Right atrium auricular region (tissue), 2 donors: ENCODE results near the gene PCSK5. TPM values are rescaled to one million over a fixed set of nuclear protein-coding genes. Genes with fewer than 3 reads are reported as not detected.
"Not testable (repeated sequence)": the region's sequence is repeated elsewhere in the genome, so short reads cannot be mapped to it uniquely, and the experiment has no call there.

Source experiments
- DNase-seq: peaks from one replicate; pipeline ENCODE4 v3.0.0-alpha.2; 2019; ENCODE audit warnings: low spot score
- H3K27ac ChIP-seq, 2 donors: fragments of 200-600 bp; sonication (generic); 1 replicate in 1 of 2; 2 replicates in 1 of 2; pipeline ENCODE4 v1.5.1; 2016 to 2019
- H3K27me3 ChIP-seq, 2 donors: fragments of 200-600 bp; sonication (generic); one replicate each; pipeline versions ENCODE4 v1.5.1 to v1.6.0; 2017 to 2019
- H3K36me3 ChIP-seq: fragments of 200-600 bp; sonication (generic); one replicate; pipeline ENCODE4 v1.5.1; 2016
- H3K4me1 ChIP-seq, 2 donors: fragments of 200-600 bp; sonication (generic); one replicate each; pipeline versions ENCODE4 v1.5.1 to v1.6.0; 2017 to 2019
- H3K4me3 ChIP-seq, 2 donors: fragments of 200-600 bp; sonication (generic); 1 replicate in 1 of 2; 2 replicates in 1 of 2; pipeline ENCODE4 v1.5.1; 2017 to 2019; ENCODE audit warnings: mild to moderate bottlenecking in 1 of 2, moderate library complexity in 1 of 2
- H3K9me3 ChIP-seq, 2 donors: fragments of 200-600 bp; sonication (generic); one replicate each; pipeline ENCODE4 v1.5.1; 2019
- CTCF ChIP-seq, 2 donors: fragments of 200-600 bp; sonication (generic); IDR thresholded peaks; one replicate each; pipeline ENCODE4 v1.5.1; 2019; ENCODE audit warnings: antibody characterized with exemption in 2 of 2
- total RNA-seq, 2 donors: library from RNA; depleted of rRNA; stranded (reverse); fragments of >200 nt; gene quantifications; one replicate each; pipeline ENCODE4 v1.1.0, GENCODE V29; 2016

Gene PCSK5
- total RNA-seq, 2 donors from 2014 or later, result 5.3 to 6.5 TPM

GRCh38 chr9:76321195-76321828 lies 430.8 kb downstream of the PCSK5 start:
- no peaks in the 10 kb centered on the region for H3K9me3 ChIP-seq
- TF ChIP-seq CTCF (IDR thresholded peaks at IDR 0.05), result no peak
- DNase-seq, result no peak
- no peaks in the 10 kb centered on the region for H3K4me1 ChIP-seq
- no peak overlapping the region for H3K27ac ChIP-seq
- no peaks in the 10 kb centered on the region for H3K27me3 ChIP-seq
- H3K36me3 ChIP-seq, result no peaks in the 10 kb centered on the region
- H3K4me3 ChIP-seq, result no peak overlapping the region

- no peak for TF ChIP-seq CTCF (IDR thresholded peaks at IDR 0.05)
- Histone ChIP-seq H3K4me1 (no peaks in the 10 kb centered on the region), H3K9me3 (no peaks in the 10 kb centered on the region), H3K36me3 (no peaks in the 10 kb centered on the region), H3K27ac (no peak overlapping the region), H3K4me3 (no peak overlapping the region), H3K27me3 (no peaks in the 10 kb centered on the region)
- DNase-seq, result no peak
Observed at GRCh38 chr9:76322810-76323209, 432.3 kb downstream of the PCSK5 start.

DNA sequence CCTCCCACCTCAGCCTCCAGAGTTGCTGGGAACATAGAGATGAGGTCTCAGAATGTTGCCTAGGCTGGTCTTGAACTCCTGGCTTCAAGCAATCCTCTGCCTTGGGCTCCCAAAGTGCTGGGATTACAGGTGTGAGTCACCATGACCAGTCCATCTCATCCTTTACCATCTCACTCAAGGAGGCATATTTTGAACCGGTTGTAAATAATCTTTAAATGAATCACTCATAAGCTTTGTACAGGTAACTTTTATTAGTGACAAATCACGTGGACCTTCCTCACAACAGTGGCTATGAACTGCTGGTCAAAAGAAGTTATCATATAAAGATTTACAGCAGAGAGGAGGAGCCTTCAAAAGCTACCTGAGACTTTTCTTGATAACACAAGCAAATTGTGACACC lies 433.0 kb downstream of the PCSK5 start:
- DNase-seq, result no peak
- TF ChIP-seq CTCF (IDR thresholded peaks at IDR 0.05), result no peak
- H3K36me3 ChIP-seq, result no peaks in the 10 kb centered on the region

DNA sequence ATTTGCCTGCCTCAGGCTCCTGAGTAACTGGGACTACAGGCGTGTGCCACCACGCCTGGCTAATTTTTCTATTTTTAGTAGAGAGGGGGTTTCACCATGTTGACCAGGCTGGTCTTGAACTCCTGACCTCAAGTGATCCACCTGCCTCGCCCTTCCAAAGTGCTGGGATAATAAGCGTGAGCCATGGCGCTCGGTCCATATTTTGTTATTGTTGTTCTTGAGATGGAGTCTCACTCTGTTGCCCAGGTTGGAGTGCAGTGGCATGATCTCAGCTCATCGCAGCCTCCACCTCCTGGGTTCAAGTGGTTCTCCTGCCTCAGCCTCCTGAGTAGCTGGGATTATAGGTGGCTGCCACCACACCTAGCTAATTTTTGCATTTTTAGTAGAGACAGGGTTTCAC lies 433.6 kb downstream of the PCSK5 start:
- DNase-seq, H3K27ac ChIP-seq, H3K36me3 ChIP-seq, H3K27me3 ChIP-seq, H3K9me3 ChIP-seq, H3K4me1 ChIP-seq, H3K4me3 ChIP-seq: not testable (repeated sequence)

More for the DNA sequence above, 433.0 kb downstream of the PCSK5 start:
- Histone ChIP-seq H3K27me3 (no peaks in the 10 kb centered on the region), H3K4me1 (no peaks in the 10 kb centered on the region), H3K27ac (no peak overlapping the region), H3K4me3 (no peak overlapping the region), H3K9me3 (no peaks in the 10 kb centered on the region)

DNA sequence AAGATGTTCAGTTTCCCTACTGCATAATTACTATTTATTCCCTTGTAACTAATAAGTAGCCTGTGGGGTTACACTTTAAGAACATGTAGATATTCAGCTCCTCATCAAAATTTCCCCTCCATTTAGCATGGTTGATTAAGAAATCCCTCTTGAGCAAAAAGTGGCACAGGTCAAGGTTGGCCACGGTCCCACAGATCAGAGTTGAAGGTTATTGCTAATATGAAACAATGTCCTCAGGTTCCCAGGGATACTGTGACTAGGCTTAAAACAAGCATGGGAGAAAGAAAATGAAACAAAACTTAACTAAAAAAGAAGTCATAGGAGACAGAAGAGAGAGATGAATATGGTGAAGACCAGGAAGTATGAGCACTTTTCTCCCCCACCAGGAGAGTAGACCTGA lies 439.6 kb downstream of the PCSK5 start:
- Histone ChIP-seq H3K9me3 (no peaks in the 10 kb centered on the region), H3K27me3 (no peaks in the 10 kb centered on the region), H3K4me3 (no peak overlapping the region), H3K36me3 (no peaks in the 10 kb centered on the region), H3K4me1 (no peaks in the 10 kb centered on the region), H3K27ac (no peak overlapping the region)
- no peak for TF ChIP-seq CTCF (IDR thresholded peaks at IDR 0.05)
- no peak for DNase-seq

DNA sequence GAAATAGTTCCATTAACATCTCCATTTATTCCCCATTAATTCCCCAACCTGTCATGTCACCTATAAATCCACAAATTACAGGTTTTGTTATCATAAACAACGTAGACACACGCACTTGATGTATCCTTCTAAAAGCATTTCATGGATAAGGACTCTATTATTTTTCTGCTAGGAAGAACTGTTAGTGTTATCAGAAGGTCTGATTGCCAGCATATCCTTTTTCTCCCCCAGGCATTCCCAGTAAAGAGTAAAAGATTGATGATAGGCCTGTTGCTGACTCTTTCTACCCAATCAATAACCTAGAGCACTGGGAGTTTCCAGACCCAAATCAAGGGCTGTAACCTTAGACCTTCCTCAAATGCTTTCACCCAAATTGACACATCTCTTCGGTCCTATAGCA lies 442.9 kb downstream of the PCSK5 start:
- no peak for TF ChIP-seq CTCF (IDR thresholded peaks at IDR 0.05)
- H3K27ac ChIP-seq, result no peak overlapping the region
- H3K36me3 ChIP-seq, result no peaks in the 10 kb centered on the region
- no peaks in the 10 kb centered on the region for H3K9me3 ChIP-seq
- H3K4me3 ChIP-seq, result no peak overlapping the region
- H3K27me3 ChIP-seq, result no peaks in the 10 kb centered on the region
- DNase-seq, result no peak
- no peaks in the 10 kb centered on the region for H3K4me1 ChIP-seq
